Gastroesophageal sphincter (tissue), 3 donors: Measurements from ENCODE around the gene EPHA2.

ENCODE experiments used
- POLR2A ChIP-seq, 2 donors: fragments of 450-650 bp; IDR thresholded peaks; one replicate each; pipeline ENCODE4 v1.6.1; 2017; ENCODE audit warnings: antibody characterized with exemption in 2 of 2, mild to moderate bottlenecking in 2 of 2, moderate library complexity in 1 of 2
- TF ChIP-seq, protein P1 (sequence below), 4 experiments: fragments of 200-600 bp in 2 of 4; fragments of 450-650 bp in 2 of 4; sonication (generic) in 1 of 4; IDR thresholded peaks; one replicate each; pipeline ENCODE4 v1.5.1; 2017 to 2019; ENCODE audit warnings: antibody characterized with exemption in 4 of 4, mild to moderate bottlenecking in 2 of 4, moderate library complexity in 2 of 4

DNA sequence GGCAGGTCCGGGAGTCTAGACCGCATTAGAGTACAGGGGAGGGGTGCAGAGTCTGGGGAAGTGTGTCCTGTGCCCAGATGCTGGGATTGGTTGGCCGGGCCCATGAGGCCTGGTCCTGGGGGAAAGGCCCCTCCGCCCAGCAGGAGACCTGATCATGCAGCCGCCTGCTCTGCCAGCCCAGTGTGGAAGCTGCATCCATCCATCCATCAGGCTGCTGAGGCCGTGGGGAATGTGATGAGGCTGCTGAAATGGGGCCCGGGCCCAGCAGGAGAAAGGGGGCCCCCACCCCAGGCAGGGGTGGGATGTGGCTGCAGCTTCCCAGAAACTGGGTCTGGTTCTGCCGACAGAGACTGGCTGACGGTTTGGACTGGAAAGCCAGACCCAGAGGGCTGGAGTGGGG lies 37.2 kb downstream of the EPHA2 start:
- TF ChIP-seq, protein P1, sequence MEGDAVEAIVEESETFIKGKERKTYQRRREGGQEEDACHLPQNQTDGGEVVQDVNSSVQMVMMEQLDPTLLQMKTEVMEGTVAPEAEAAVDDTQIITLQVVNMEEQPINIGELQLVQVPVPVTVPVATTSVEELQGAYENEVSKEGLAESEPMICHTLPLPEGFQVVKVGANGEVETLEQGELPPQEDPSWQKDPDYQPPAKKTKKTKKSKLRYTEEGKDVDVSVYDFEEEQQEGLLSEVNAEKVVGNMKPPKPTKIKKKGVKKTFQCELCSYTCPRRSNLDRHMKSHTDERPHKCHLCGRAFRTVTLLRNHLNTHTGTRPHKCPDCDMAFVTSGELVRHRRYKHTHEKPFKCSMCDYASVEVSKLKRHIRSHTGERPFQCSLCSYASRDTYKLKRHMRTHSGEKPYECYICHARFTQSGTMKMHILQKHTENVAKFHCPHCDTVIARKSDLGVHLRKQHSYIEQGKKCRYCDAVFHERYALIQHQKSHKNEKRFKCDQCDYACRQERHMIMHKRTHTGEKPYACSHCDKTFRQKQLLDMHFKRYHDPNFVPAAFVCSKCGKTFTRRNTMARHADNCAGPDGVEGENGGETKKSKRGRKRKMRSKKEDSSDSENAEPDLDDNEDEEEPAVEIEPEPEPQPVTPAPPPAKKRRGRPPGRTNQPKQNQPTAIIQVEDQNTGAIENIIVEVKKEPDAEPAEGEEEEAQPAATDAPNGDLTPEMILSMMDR (IDR thresholded peaks at IDR 0.05): no peak
- no peak for TF ChIP-seq POLR2A (IDR thresholded peaks at IDR 0.05)
